A673 (cell line): Measurements from ENCODE around the gene SEMA5A. TPM values are rescaled to one million over a fixed set of nuclear protein-coding genes. Genes with fewer than 3 reads are reported as not detected.

Experiments used
- BruUV-seq: library from RNA; stranded (reverse); fragments of 400-500 nt; replicated peaks from 2 replicates; lab custom pipeline; 2021; lab: Mats Ljungman, UMichigan
- CTCF ChIA-PET: fragments of 300-600 bp; sonication (Branson Sonifier 250); formaldehyde crosslinking; loops from one replicate; lab custom pipeline; 2022; ENCODE audit warnings: antibody characterized with exemption; lab: Charles Lee
- POLR2A ChIA-PET: fragments of 300-600 bp; sonication (Branson Sonifier 250); formaldehyde crosslinking; loops from one replicate; lab custom pipeline; 2022; ENCODE audit warnings: antibody characterized with exemption; ENCODE audit not compliant: low non-redundant PET; lab: Charles Lee
- DNase-seq: peaks from one replicate; pipeline ENCODE4 v3.0.0-alpha.2; 2015; ENCODE audit warnings: low spot score
- H3K27ac ChIP-seq: fragments of 200-600 bp; sonication (generic); 2 replicates; pipeline ENCODE4 v1.5.1; 2016; ENCODE audit warnings: mixed run types, low read depth, mild to moderate bottlenecking, mixed read lengths, antibody characterized with exemption, low read length; ENCODE audit not compliant: poor library complexity, severe bottlenecking
- H3K27me3 ChIP-seq: fragments of 200-600 bp; sonication (generic); replicated peaks from 2 replicates; pipeline ENCODE4 v1.6.1; 2017; ENCODE audit warnings: mixed run types, low read depth, mild to moderate bottlenecking, mixed read lengths, antibody characterized with exemption, low read length; ENCODE audit not compliant: insufficient read depth, poor library complexity
- H3K36me3 ChIP-seq: fragments of 200-600 bp; sonication (generic); 2 replicates; pipeline ENCODE4 v1.6.1; 2016; ENCODE audit warnings: mixed run types, mild to moderate bottlenecking, mixed read lengths, antibody characterized with exemption, low read length; ENCODE audit not compliant: insufficient read depth, poor library complexity, severe bottlenecking
- H3K4me1 ChIP-seq: fragments of 200-600 bp; sonication (generic); 2 replicates; pipeline ENCODE4 v1.6.1; 2017; ENCODE audit warnings: mixed run types, mild to moderate bottlenecking, mixed read lengths, antibody characterized with exemption, low read length; ENCODE audit not compliant: insufficient read depth, poor library complexity, severe bottlenecking
- H3K4me3 ChIP-seq: fragments of 200-600 bp; sonication (generic); 2 replicates; pipeline ENCODE4 v1.5.1; 2016; ENCODE audit warnings: low read depth, mixed run types, mild to moderate bottlenecking, mixed read lengths, low read length; ENCODE audit not compliant: poor library complexity, severe bottlenecking
- H3K9me3 ChIP-seq: fragments of 200-600 bp; sonication (generic); 2 replicates; pipeline ENCODE4 v1.6.1; 2016; ENCODE audit warnings: mixed run types, low read depth, mild to moderate bottlenecking, mixed read lengths, antibody characterized with exemption, low read length; ENCODE audit not compliant: poor library complexity, severe bottlenecking
- EZH2 ChIP-seq: fragments of 200-600 bp; sonication (generic); IDR thresholded peaks from 2 replicates; pipeline ENCODE4 v1.6.1; 2017; ENCODE audit warnings: borderline replicate concordance, low read depth, mild to moderate bottlenecking, mixed read lengths, antibody characterized with exemption, low read length; ENCODE audit not compliant: poor library complexity, severe bottlenecking
- intact Hi-C: fragments of 100-400 bp; cut with micrococcal nuclease; formaldehyde crosslinking; loops from one replicate; pipeline ENCODE4 v1.10.0; 2022; ENCODE audit not compliant: unreplicated experiment
- total RNA-seq: library from RNA; stranded (reverse); gene quantifications from 2 replicates; pipeline ENCODE4 v1.2.3, GENCODE V29; 2021
- TF ChIP-seq, protein P1 (sequence below): fragments of 300-800, 200-600 bp; sonication (generic); conservative IDR thresholded peaks from 2 replicates; pipeline ENCODE4 v1.5.1; 2017; ENCODE audit warnings: low read depth, mild to moderate bottlenecking, antibody characterized with exemption, low read length, moderate library complexity, mixed read lengths

SEMA5A gene
- total RNA-seq, 1 experiment from 2014 or later, result 0.17 TPM

DNA sequence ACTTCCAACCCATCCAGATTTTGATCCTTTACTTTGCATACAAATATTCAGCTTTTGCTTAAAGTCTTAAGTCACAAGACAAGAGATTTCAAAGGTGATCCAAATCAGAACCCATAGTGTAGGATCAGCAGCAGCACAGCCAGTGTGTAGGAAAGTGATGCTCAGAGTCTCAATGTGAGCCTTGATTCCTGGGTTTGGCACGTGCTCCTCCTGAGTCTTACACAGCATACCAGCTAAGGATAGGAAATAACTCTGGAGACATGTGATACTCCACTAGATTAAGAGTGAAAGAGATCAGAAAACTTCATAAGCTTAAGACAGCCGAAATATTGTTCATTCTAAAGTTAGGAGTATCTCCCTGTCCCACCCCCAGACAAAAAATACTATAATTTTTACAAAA, 344.9 kb downstream of the SEMA5A start:
- Histone ChIP-seq H3K4me1 (no peaks in the 10 kb centered on the region), H3K27me3 (no peaks in the 10 kb centered on the region), H3K36me3 (no peaks in the 10 kb centered on the region), H3K27ac (no peak overlapping the region), H3K4me3 (no peak overlapping the region), H3K9me3 (no peaks in the 10 kb centered on the region)
- ChIA-PET POLR2A (no interaction called here), CTCF (no interaction called here)
- TF ChIP-seq EZH2, result no peak
- TF ChIP-seq, protein P1, sequence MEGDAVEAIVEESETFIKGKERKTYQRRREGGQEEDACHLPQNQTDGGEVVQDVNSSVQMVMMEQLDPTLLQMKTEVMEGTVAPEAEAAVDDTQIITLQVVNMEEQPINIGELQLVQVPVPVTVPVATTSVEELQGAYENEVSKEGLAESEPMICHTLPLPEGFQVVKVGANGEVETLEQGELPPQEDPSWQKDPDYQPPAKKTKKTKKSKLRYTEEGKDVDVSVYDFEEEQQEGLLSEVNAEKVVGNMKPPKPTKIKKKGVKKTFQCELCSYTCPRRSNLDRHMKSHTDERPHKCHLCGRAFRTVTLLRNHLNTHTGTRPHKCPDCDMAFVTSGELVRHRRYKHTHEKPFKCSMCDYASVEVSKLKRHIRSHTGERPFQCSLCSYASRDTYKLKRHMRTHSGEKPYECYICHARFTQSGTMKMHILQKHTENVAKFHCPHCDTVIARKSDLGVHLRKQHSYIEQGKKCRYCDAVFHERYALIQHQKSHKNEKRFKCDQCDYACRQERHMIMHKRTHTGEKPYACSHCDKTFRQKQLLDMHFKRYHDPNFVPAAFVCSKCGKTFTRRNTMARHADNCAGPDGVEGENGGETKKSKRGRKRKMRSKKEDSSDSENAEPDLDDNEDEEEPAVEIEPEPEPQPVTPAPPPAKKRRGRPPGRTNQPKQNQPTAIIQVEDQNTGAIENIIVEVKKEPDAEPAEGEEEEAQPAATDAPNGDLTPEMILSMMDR, result no peak
- DNase-seq, result no peak
- intact Hi-C loops, result loop anchor here (10.0 kb wide), 1 partner anchor 446 kb away; no protein-coding TSS in a partner anchor
- no TSS peak for BruUV-seq

DNA sequence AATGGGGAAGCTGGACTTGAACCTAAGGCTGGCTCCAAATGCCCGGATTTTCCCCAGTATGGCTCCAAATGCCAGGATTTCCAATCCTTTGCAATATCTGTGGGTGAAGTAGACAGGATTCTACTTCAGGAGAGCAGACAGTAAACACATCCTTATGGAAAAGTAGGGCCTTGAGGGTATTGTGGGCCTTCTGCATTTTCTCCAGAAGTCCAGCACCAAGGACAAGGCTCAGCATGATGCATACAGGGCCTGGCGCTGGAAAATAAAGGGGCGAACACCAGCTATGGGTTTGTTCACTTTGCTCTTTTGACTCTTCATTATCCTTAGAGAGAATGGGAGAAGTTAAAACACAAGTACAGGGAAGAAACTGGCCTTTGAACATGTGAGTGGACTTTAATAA, 347.5 kb downstream of the SEMA5A start:
- no peak for DNase-seq
- ChIA-PET POLR2A (no interaction called here), CTCF (no interaction called here)
- Histone ChIP-seq H3K27me3 (no peaks in the 10 kb centered on the region), H3K4me1 (no peaks in the 10 kb centered on the region), H3K4me3 (no peak overlapping the region), H3K27ac (no peak overlapping the region), H3K36me3 (no peaks in the 10 kb centered on the region), H3K9me3 (no peaks in the 10 kb centered on the region)
- intact Hi-C loops, result no loop called here
- TF ChIP-seq, protein P1, result no peak
- no peak for TF ChIP-seq EZH2
- BruUV-seq, result no TSS peak

DNA sequence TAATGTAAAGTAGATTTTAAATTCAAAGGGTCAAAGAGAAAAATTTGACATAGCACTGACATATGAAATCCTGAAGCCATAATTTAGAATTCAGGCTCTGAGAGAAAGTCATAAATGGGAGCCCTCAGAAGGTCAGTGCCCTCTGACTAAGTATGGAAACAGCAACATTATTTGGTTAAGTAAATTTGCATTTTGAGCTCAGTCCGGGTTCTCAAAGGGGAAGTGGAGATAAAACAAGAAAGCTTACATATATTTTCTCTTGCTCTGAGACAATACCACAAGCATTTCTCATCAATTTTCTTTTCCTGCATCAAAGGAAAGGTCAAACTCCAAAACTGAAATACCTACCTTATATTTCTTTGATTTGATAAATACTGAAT, 348.0 kb downstream of the SEMA5A start:
- TF ChIP-seq, protein P1, result no peak
- no peak for TF ChIP-seq EZH2
- H3K27ac ChIP-seq, result no peak overlapping the region
- H3K9me3 ChIP-seq, result no peaks in the 10 kb centered on the region
- ChIA-PET POLR2A (no interaction called here), CTCF (no interaction called here)
- no peak overlapping the region for H3K4me3 ChIP-seq
- H3K4me1 ChIP-seq, result no peaks in the 10 kb centered on the region
- no peaks in the 10 kb centered on the region for H3K27me3 ChIP-seq
- no TSS peak for BruUV-seq
- intact Hi-C loops, result no loop called here
- no peak for DNase-seq
- H3K36me3 ChIP-seq, result no peaks in the 10 kb centered on the region
